Bronchial epithelial cell (primary cell): ENCODE results near the gene LDB3. TPM values are rescaled to one million over a fixed set of nuclear protein-coding genes. Genes with fewer than 3 reads are reported as not detected.
A peak's percentile ranks its signal among the peaks of the same experiment; 100 is the strongest.

Experiments
- DNase-seq: peaks from one replicate; pipeline ENCODE4 v3.0.0-alpha.2; 2010; ENCODE audit warnings: low read depth
- FAIRE-seq: peaks from 2 replicates; lab custom pipeline; 2011; peaks lifted over from hg19 to GRCh38; lab: Jason Lieb, UNC
- H3K27me3 ChIP-seq: 2 replicates; pipeline ENCODE4 v1.5.1; 2011; ENCODE audit warnings: low read length; ENCODE audit not compliant: control insufficient read depth, insufficient read depth
- H3K36me3 ChIP-seq: 2 replicates; pipeline ENCODE4 v1.5.1; 2011; ENCODE audit warnings: low read length; ENCODE audit not compliant: control insufficient read depth, insufficient read depth
- H3K4me3 ChIP-seq: 2 replicates; pipeline ENCODE4 v1.5.1; 2011; ENCODE audit warnings: mild to moderate bottlenecking, low read depth, low read length, control low read depth
- CTCF ChIP-seq: IDR thresholded peaks from 2 replicates; pipeline ENCODE4 v1.5.1; 2011; ENCODE audit warnings: mild to moderate bottlenecking, moderate library complexity, low read length, control low read depth, inconsistent platforms; ENCODE audit not compliant: insufficient read depth, severe bottlenecking
- total RNA-seq: library from RNA; depleted of rRNA; stranded (reverse); fragments of >200 nt; gene quantifications from 2 replicates; pipeline ENCODE4 v1.2.1, GENCODE V29; 2014

The LDB3 gene
- total RNA-seq, 1 donor from 2014 or later: not detected

DNA sequence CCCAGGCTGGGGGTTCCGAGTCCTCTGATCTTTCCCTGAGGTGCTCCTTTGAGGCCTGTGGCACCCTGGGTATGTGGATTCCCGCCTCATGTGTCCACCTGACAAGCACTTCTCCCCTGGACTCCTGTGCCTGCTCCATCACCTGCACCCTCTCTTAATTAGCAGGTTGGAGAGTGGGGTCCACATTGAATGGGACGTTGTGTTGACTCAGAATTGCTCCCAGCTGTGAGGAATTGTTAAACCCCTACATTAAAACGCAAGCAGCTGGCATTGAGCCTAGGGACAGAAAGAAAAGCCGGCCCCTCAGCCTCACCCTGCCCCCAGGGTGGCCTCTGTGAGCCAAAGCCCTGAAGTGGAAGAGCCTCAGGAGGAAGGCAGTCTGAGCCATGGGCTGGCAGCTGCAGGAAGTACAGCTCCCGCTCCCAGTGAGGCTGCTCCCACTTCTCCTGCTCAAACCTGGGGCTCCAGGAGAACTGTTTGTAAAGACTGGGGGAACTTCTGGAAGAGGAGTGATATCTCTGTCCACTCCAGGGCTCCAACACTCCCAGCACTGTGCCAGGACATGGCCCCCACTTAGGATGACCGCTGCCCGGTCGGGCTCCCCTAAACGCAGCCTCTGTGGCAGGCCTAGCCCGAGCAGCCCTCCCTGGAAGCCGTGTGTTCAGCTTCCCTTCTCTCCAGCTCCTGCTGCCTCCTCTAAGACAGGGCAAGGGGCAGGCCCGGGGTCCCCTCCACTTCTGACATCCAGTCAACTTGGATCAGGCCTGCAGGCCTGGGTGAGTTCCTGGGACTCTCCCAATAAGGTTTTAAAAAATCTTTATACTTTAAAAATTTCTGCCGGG lies 15.7 kb upstream of the LDB3 start:
- peaks cover 3% of the 10 kb centered on the region for H3K27me3 ChIP-seq
- H3K36me3 ChIP-seq: no peaks in the 10 kb centered on the region
- DNase-seq (no peak), FAIRE-seq (no peak)
- TF ChIP-seq CTCF: no peak
- no peak overlapping the region for H3K4me3 ChIP-seq

DNA sequence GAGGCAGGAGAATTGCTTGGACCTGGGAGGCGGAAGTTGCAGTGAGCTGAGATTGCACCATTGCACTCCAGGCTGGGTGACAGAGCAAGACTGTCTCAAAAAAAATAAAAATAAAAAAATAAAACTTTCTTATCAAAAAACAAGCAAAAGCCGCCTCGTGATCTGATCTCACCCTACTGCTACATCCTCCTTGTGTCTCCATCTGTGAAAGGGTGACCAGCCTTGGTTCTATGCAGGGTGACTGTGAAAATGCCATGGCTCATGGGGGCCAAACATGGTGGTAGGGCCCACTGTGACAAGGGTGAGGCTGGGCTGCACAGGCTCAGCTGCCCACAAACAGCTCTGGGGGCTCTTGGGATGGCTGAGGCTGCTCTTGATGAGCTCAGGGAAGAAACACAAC lies 14.9 kb upstream of the LDB3 start:
- peaks cover 3% of the 10 kb centered on the region for H3K27me3 ChIP-seq
- FAIRE-seq: no peak
- no peak overlapping the region for H3K4me3 ChIP-seq
- H3K36me3 ChIP-seq: no peaks in the 10 kb centered on the region
- no peak for DNase-seq
- no peak for TF ChIP-seq CTCF

- peak; percentile 96 for FAIRE-seq
- no peak for DNase-seq
- no peak for TF ChIP-seq CTCF
- H3K27me3 ChIP-seq: peaks cover 3% of the 10 kb centered on the region
- H3K4me3 ChIP-seq: no peak overlapping the region
- H3K36me3 ChIP-seq: no peaks in the 10 kb centered on the region
Measured at GRCh38 chr10:86653987-86654386, 14.3 kb upstream of the LDB3 start.

DNA sequence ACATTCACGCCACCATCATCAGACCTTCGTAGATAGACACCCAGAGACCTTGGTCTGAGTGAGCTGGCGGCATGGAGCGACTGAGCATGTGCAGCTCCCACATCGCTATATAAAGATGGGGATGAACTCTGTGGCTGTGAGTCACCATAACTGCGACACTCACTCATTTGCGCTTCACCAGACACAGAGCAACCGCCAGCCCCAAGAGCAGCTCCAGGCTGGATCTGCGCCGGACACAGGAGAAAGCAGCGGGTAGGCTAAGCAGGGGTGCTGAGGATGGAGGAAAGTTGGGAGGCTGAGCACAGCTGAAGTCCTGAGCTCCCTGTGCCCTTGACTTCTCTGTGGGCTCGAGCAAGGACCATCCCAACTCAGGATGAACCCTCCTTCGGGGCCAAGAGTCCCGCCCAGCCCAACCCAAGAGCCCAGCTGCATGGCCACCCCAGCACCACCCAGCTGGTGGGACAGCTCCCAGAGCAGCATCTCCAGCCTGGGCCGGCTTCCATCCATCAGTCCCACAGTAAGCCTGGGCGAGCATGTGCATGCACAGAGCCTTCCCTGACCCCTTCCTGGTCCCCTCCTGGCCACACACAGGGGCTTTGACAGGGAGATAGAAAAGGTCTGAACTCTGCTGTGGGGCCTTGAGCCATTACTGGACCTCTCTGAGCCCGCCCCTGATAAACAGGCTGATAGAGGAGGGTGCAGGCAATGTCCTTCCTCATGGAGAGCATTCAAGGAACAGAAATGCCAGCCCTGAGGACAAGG lies 13.7 kb upstream of the LDB3 start, which contains the start of gene OPN4:
Gene OPN4 (plus strand): TSS at position 137 of the 762 bp plus-strand sequence. CDS start 237 bp downstream, at position 374.
- no peak for FAIRE-seq
- Histone ChIP-seq H3K4me3 (no peak within 1 kb of the TSS), H3K27me3 (peaks cover 3% of the 10 kb centered on the region), H3K36me3 (no peaks in the 10 kb centered on the region)
- no peak for DNase-seq
- TF ChIP-seq CTCF: no peak

DNA sequence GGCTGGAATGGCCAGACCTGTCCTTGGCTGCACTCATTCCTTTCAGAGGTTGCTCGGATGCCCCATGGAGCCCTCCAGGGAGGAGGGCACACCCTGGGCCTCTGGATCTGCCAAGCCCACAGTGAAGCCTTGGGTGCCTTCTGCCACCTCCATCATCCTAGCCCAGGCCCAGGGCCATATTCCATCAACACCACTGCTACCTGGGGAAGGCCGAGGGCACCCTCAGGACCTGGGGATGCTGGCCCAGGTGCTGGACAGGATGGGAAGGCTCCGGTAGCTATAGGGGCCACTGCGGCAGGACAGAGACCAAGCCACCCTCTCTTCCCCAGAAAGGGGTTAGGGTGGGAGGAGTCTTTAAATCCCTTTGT lies 13.2 kb upstream of the LDB3 start:
- DNase-seq: no peak
- FAIRE-seq: no peak

More for the DNA sequence above, 13.2 kb upstream of the LDB3 start:
- no peak for TF ChIP-seq CTCF
- Histone ChIP-seq H3K36me3 (no peaks in the 10 kb centered on the region), H3K27me3 (peaks cover 3% of the 10 kb centered on the region), H3K4me3 (no peak overlapping the region)
